GM12864 (cell line): ENCODE results near the gene NFIA.

Experiments
- DNase-seq: peaks from one replicate; pipeline ENCODE4 v3.0.0-alpha.2; 2011; ENCODE audit warnings: low read depth
- H3K4me3 ChIP-seq: 2 replicates; pipeline ENCODE4 v1.5.1; 2011; ENCODE audit warnings: mild to moderate bottlenecking, low read depth, low read length, control low read depth
- TF ChIP-seq, protein P1 (sequence below): IDR thresholded peaks from 2 replicates; pipeline ENCODE4 v1.5.1; 2011; ENCODE audit warnings: low read depth, mild to moderate bottlenecking, moderate library complexity, low read length, control low read depth, inconsistent platforms; ENCODE audit errors: missing control alignments

Gene NFIA

DNA sequence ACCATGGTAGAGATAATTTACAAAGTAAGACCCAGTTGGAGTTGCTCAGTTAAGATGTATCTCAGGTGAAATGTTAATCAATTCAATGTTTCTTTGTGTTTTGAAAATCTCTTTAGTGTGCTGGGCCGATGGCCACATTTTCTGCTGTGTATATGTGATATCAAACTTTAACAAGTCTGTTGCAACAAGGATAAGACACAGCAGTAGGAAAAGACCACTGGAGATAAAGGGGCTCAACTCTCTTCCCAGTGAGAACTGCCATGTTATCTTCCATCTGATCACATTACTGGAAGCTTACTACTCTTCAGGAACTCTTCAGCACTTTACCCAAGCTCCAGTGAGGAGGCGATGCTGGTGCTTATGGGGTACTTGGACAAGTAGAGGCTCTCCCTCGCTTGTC, 227.7 kb downstream of the NFIA start:
- no peak for DNase-seq
- TF ChIP-seq, protein P1, sequence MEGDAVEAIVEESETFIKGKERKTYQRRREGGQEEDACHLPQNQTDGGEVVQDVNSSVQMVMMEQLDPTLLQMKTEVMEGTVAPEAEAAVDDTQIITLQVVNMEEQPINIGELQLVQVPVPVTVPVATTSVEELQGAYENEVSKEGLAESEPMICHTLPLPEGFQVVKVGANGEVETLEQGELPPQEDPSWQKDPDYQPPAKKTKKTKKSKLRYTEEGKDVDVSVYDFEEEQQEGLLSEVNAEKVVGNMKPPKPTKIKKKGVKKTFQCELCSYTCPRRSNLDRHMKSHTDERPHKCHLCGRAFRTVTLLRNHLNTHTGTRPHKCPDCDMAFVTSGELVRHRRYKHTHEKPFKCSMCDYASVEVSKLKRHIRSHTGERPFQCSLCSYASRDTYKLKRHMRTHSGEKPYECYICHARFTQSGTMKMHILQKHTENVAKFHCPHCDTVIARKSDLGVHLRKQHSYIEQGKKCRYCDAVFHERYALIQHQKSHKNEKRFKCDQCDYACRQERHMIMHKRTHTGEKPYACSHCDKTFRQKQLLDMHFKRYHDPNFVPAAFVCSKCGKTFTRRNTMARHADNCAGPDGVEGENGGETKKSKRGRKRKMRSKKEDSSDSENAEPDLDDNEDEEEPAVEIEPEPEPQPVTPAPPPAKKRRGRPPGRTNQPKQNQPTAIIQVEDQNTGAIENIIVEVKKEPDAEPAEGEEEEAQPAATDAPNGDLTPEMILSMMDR, result no peak
- no peak overlapping the region for H3K4me3 ChIP-seq

DNA sequence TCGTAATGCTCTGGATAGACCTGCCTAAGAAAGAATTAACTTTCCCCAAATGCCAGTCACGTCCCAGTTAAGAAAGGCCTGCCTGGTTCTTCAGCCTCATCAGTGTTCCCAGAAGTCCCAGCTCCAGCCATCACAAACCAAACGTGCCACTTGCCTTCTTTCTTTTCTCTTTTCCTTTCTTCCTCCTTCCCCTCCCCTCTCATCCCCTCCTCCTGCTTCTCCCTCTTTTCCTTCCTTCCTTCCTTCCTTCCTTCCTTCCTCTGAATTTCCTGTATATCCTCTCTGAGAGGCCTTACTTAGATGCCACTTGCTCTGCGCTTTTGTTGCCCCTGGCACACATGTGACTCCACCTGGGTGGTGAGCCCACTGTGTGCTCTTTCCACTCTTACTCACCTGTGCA, 228.2 kb downstream of the NFIA start:
- DNase-seq, result no peak
- TF ChIP-seq, protein P1, result no peak

DNA sequence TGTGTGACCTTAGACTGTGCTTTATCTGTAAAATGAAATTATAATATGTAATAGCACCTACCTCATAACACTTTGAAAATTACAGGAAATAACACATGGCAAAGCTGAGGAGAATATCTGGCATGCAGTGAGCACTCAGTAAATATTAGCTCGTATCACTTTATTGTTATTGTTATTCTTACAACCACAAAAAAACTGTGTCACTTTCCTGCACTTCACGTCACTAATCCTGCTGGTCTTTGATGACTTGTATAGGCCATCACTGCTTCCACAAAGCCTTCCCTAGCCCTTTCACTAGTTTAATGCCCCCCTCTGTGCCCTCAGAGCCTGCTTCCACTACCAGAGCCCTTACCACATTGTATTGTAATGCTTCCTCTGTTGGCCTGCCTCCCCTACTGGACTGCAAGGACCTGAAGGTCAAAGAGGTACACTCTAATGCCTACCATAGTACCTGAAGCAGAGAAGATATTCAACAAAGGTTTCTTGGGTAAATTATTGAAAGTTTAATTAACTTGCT, 231.6 kb downstream of the NFIA start:
- TF ChIP-seq, protein P1, result no peak

More for the DNA sequence above, 228.2 kb downstream of the NFIA start:
- H3K4me3 ChIP-seq, result no peak overlapping the region

DNA sequence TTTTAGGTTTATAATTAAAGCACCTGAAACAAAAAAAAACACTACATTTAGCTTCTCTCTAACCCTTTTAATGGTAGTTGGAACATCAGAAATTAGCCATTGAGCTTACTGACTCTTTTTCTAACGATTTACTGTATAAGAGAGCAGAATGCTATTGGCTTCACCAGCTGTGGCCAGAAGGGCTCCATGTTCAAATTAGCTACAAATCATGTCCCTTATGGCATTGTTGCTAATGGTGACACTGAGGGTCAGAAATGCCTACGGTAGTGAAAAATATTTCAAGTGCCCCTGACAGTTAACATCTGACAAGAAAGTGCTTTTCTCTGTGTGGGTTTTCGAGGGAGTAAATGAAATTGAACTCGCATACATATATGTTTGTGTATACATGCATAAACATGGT, 232.7 kb downstream of the NFIA start:
- DNase-seq, result no peak
- TF ChIP-seq, protein P1, result no peak
- no peak overlapping the region for H3K4me3 ChIP-seq

More for the DNA sequence above, 231.6 kb downstream of the NFIA start:
- no peak for DNase-seq
- H3K4me3 ChIP-seq, result no peak overlapping the region

DNA sequence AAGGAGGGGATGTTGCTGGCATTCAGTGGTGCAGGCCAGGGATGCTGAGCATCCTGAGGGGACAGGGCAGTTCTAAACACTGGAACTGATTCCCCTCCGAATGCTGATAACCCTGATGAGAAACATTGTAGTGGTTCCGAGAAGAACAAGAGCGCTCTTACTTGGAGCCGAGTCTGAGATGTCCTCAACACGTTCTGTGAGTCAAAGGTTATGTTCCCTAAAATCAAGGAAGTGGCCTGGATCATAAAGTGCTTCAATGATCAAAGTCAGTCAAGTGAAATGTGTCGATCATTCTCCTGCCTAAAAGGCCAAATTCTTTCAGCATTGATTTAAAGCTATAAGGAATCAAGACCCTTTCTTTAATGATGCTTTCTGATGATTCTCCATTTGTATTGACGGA, 234.1 kb downstream of the NFIA start:
- DNase-seq, result no peak
- TF ChIP-seq, protein P1, result no peak
- no peak overlapping the region for H3K4me3 ChIP-seq

DNA sequence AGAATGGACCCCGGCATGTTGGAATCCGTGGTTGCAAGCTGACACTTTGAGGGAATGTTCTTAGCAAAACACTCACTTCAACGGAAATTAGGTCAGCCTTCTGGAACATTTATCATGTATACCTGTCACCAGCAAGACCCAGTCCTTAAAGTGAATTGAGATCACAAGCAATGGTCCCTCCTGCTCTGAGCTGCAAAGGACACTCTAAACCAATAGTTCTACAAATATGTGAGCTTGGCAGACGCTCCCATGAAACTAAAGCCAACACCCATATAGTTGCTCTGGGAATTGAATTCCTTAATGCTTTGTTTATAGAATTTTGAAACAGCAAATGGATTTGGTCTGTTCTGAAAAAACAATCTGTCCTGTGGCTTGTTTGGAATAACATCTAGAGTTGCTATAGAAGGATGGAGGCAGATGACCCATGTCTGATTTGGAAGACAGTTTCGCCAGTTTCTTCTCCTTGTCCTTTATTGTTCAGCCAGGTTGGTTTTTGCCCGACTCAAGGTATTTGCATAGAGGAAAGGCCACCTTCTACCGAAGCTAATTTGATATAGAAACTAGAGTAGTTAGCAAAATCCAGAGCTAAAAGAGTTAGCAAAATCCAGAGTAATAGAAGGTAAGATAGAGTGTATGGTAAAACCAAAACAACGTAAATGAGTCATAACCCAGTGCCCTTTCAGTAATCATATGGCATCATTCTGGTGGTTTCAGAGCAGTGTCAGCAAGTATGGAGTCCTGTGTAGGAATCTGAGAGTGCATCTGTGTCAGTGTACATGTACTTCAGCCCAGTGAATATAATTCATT, 236.2 kb downstream of the NFIA start:
- TF ChIP-seq, protein P1, result no peak
- peak; percentile 81 for DNase-seq
- H3K4me3 ChIP-seq, result no peak overlapping the region; the same call in 1 of the 2 replicates
